SK-N-SH (cell line): ENCODE measurements around the gene PRSS56. TPM values are rescaled to one million over a fixed set of nuclear protein-coding genes. Genes with fewer than 3 reads are reported as not detected.

Source experiments
- CTCF ChIA-PET: fragments of 300-600, 350-600 bp; formaldehyde crosslinking; extraction: SDS; loops from one replicate; lab custom pipeline; 2021; lab: Yijun Ruan, JAX
- POLR2A ChIA-PET: fragments of 350-600 bp; sonication (Branson Sonifier 250); formaldehyde crosslinking; extraction: SDS; loops from one replicate; lab custom pipeline; 2020; ENCODE audit warnings: antibody characterized with exemption, inconsistent platforms; lab: Yijun Ruan, JAX
- DNase-seq: peaks from one replicate; pipeline ENCODE4 v3.0.0; 2012
- H2AFZ ChIP-seq: fragments of 200-600 bp; sonication (generic); 2 replicates; pipeline ENCODE4 v1.8.1; 2016; ENCODE audit warnings: antibody characterized with exemption, mild to moderate bottlenecking, low read depth
- H3F3A ChIP-seq: fragments of 200-600 bp; sonication (generic); replicated peaks from 2 replicates; pipeline ENCODE3; 2016; ENCODE audit warnings: antibody characterized with exemption, mild to moderate bottlenecking; ENCODE audit not compliant: insufficient read depth
- H3K27ac ChIP-seq, 2 experiments: fragments of 200-500 bp in 1 of 2; fragments of 200-600 bp in 1 of 2; sonication (Bioruptor generic) in 1 of 2; sonication (generic), shearing (Covaris generic) in 1 of 2; 2 replicates each; pipeline versions ENCODE4 v1.5.1 to v1.6.1; 2014 to 2016; ENCODE audit warnings: low read depth in 2 of 2, inconsistent platforms in 1 of 2, low read length in 1 of 2, mild to moderate bottlenecking in 1 of 2, mixed read lengths in 1 of 2
- H3K27me3 ChIP-seq: fragments of 200-600 bp; sonication (generic), shearing (Covaris generic); 2 replicates; pipeline ENCODE4 v1.6.1; 2016; ENCODE audit warnings: mixed run types; ENCODE audit not compliant: insufficient read depth
- H3K36me3 ChIP-seq, 2 experiments: fragments of 200-500 bp in 1 of 2; fragments of 200-600 bp in 1 of 2; sonication (Bioruptor generic) in 1 of 2; sonication (generic) in 1 of 2; replicated peaks in 1 of 2; 2 replicates each; pipeline versions ENCODE3 to v1.5.1; 2014 to 2016; ENCODE audit warnings: low read length in 1 of 2, mild to moderate bottlenecking in 1 of 2; ENCODE audit not compliant: insufficient read depth in 2 of 2, control insufficient read depth in 1 of 2
- H3K4me1 ChIP-seq, 2 experiments: fragments of 200-500 bp in 1 of 2; fragments of 200-600 bp in 1 of 2; sonication (Bioruptor generic) in 1 of 2; sonication (generic), shearing (Covaris generic) in 1 of 2; 2 replicates each; pipeline versions ENCODE4 v1.5.1 to v1.6.1; 2014 to 2016; ENCODE audit warnings: low read depth in 1 of 2, low read length in 1 of 2, mixed run types in 1 of 2; ENCODE audit not compliant: insufficient read depth in 2 of 2, control insufficient read depth in 1 of 2
- H3K4me2 ChIP-seq: fragments of 200-600 bp; sonication (generic), shearing (Covaris generic); 2 replicates; pipeline ENCODE4 v1.6.1; 2017; ENCODE audit warnings: mixed run types
- H3K4me3 ChIP-seq, 2 experiments: fragments of 200-500 bp in 1 of 2; fragments of 200-600 bp in 1 of 2; sonication (Bioruptor generic) in 1 of 2; sonication (generic), shearing (Covaris generic) in 1 of 2; 2 replicates each; pipeline versions ENCODE4 v1.5.1 to v1.8.1; 2014 to 2016; ENCODE audit warnings: low read depth in 2 of 2, inconsistent platforms in 1 of 2, low read length in 1 of 2, mild to moderate bottlenecking in 1 of 2, mixed read lengths in 1 of 2, moderate library complexity in 1 of 2
- H3K79me2 ChIP-seq: fragments of 200-600 bp; sonication (generic); 2 replicates; pipeline ENCODE4 v1.8.1; 2017; ENCODE audit warnings: mild to moderate bottlenecking; ENCODE audit not compliant: insufficient read depth
- H3K9ac ChIP-seq: fragments of 200-600 bp; sonication (generic); 2 replicates; pipeline ENCODE4 v1.6.1; 2017; ENCODE audit warnings: mixed run types
- H3K9me2 ChIP-seq: fragments of 200-600 bp; sonication (generic); 2 replicates; pipeline ENCODE4 v1.6.1; 2017; ENCODE audit warnings: mixed run types
- H3K9me3 ChIP-seq: fragments of 200-600 bp; sonication (generic); 2 replicates; pipeline ENCODE4 v1.6.1; 2017; ENCODE audit warnings: mixed run types, mild to moderate bottlenecking, moderate library complexity
- H4K20me1 ChIP-seq: fragments of 200-600 bp; sonication (generic); 2 replicates; pipeline ENCODE4 v1.6.1; 2017; ENCODE audit warnings: mild to moderate bottlenecking, mixed run types; ENCODE audit not compliant: insufficient read depth
- CHD2 ChIP-seq: fragments of 150-350 bp; IDR thresholded peaks from 2 replicates; pipeline ENCODE4 v1.6.1; 2018; ENCODE audit warnings: low read length; ENCODE audit not compliant: partially characterized antibody
- ELF1 ChIP-seq: IDR thresholded peaks from 2 replicates; pipeline ENCODE4 v1.4.0; 2012
- FOSL2 ChIP-seq: IDR thresholded peaks from 2 replicates; pipeline ENCODE4 v1.4.0; 2012; ENCODE audit warnings: low read depth, mild to moderate bottlenecking, moderate library complexity, borderline replicate concordance
- FOXJ3 ChIP-seq: sonication (generic); formaldehyde crosslinking; IDR thresholded peaks from 2 replicates; pipeline ENCODE4 v1.5.1; 2020; ENCODE audit warnings: mild to moderate bottlenecking, missing genetic modification reagents
- GATA2 ChIP-seq: sonication (generic); formaldehyde crosslinking; IDR thresholded peaks from 2 replicates; pipeline ENCODE4 v1.5.0; 2020; ENCODE audit warnings: mild to moderate bottlenecking, missing genetic modification reagents
- MEF2A ChIP-seq: IDR thresholded peaks from 2 replicates; pipeline ENCODE4 v1.4.0; 2012; ENCODE audit warnings: low read depth, borderline replicate concordance
- NFIC ChIP-seq: IDR thresholded peaks from 2 replicates; pipeline ENCODE4 v1.4.0; 2012; ENCODE audit warnings: borderline replicate concordance
- PBX3 ChIP-seq: IDR thresholded peaks from 2 replicates; pipeline ENCODE4; 2012
- RCOR1 ChIP-seq: fragments of 150-350 bp; IDR thresholded peaks from 2 replicates; pipeline ENCODE4 v1.6.1; 2017; ENCODE audit warnings: antibody characterized with exemption, low read length
- RFX5 ChIP-seq: IDR thresholded peaks from 2 replicates; pipeline ENCODE4 v1.6.1; 2012; ENCODE audit warnings: mild to moderate bottlenecking, improper control_type of control experiment, low read length
- TAF1 ChIP-seq: IDR thresholded peaks from 2 replicates; pipeline ENCODE4 v1.6.1; 2012; ENCODE audit warnings: low read depth, mild to moderate bottlenecking, low read length, moderate library complexity, borderline replicate concordance
- TEAD4 ChIP-seq: IDR thresholded peaks from 2 replicates; pipeline ENCODE4 v1.4.0; 2012; ENCODE audit warnings: mild to moderate bottlenecking, borderline replicate concordance; ENCODE audit not compliant: insufficient read depth
- USF1 ChIP-seq: IDR thresholded peaks from 2 replicates; pipeline ENCODE4 v1.4.0; 2012; ENCODE audit warnings: low read depth, borderline replicate concordance
- USF2 ChIP-seq: fragments of 150-350 bp; IDR thresholded peaks from 2 replicates; pipeline ENCODE4 v1.6.1; 2017; ENCODE audit warnings: antibody characterized with exemption, low read length, low read depth, borderline replicate concordance
- WGBS: methylation state at CpG from one replicate; pipeline ENCODE4 v1.1.6; 2017; ENCODE audit warnings: low lambda C conversion rate; 5-methylcytosine and 5-hydroxymethylcytosine counted together
- polyA plus RNA-seq, 3 experiments: library from polyadenylated mRNA; depleted of rRNA; stranded (reverse); fragments of >200 nt; gene quantifications; 2 replicates each; pipeline ENCODE4 v1.2.3, GENCODE V29; 2012
- TF ChIP-seq, protein P1 (sequence below): IDR thresholded peaks from 2 replicates; pipeline ENCODE4 v1.4.0; 2012; ENCODE audit warnings: low read depth
- TF ChIP-seq, protein P2 (sequence below): IDR thresholded peaks from 2 replicates; pipeline ENCODE4 v1.4.0; 2012; ENCODE audit warnings: low read depth, borderline replicate concordance

PRSS56 gene
- polyA plus RNA-seq, 1 of the 3 experiments (the other 2 are of a cell fraction) = not detected

DNA sequence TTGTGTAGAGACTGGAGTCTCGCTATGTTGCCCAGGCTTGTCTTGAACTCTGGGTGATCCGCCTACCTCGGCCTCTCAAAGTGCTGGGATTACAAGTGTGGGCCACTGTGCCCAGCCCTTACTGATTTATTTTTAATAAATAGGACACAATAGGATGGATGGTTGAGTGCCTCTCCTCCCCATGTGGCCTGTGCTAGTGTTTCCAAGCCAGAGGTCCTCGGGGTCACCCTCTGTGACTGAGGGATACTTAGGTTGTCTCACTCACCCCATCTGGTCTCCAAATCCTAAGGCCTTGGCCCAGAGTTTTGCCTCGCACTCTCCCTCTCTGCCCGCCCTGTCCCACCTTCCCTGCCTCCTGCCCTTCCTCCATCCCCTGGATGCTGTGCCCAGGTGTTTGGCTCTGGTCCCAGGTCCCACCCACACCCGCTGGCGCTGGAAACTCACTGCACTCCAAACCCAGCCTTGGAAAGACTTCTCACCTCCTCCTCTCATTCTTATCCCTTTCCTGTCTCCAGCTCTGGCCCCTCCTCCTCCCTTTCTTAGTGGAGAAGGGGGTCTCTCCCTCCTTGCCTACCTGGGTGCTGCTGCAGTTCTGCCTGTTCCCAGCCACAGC, 27.8 kb upstream of the PRSS56 start:
- ChIA-PET CTCF (interaction anchor here (2.9 kb wide), 1 partner anchor 29 kb away, joined by 17 read pairs; no protein-coding TSS in a partner anchor), POLR2A (no interaction called here)
- no peak overlapping the region for H3K27ac ChIP-seq
- no peak overlapping the region for H3K4me3 ChIP-seq
- WGBS = 55% methylated on average over 8 of the region's 8 CpGs
- H4K20me1 ChIP-seq = no peaks in the 10 kb centered on the region
- H3K79me2 ChIP-seq = no peaks in the 10 kb centered on the region
- no peaks in the 10 kb centered on the region for H3K36me3 ChIP-seq
- no peak overlapping the region for H3K9ac ChIP-seq
- H3K9me3 ChIP-seq = no peaks in the 10 kb centered on the region
- H3K4me1 ChIP-seq = peaks cover 0 to 15% of the 10 kb centered on the region in 2 experiments; a peak in 1 of 4 replicates
- TF ChIP-seq TEAD4 (no peak), CHD2 (no peak), MEF2A (no peak), PBX3 (no peak), ELF1 (no peak), USF2 (no peak), TAF1 (no peak)
- TF ChIP-seq, protein P1, sequence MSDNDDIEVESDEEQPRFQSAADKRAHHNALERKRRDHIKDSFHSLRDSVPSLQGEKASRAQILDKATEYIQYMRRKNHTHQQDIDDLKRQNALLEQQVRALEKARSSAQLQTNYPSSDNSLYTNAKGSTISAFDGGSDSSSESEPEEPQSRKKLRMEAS = no peak
- H3F3A ChIP-seq = no peaks in the 10 kb centered on the region
- no peak for DNase-seq
- 0 out of 2 replicates have a peak, but pooled peaks cover 1% of the 10 kb centered on the region for H3K27me3 ChIP-seq
- no peaks in the 10 kb centered on the region for H3K9me2 ChIP-seq
- no peak overlapping the region for H3K4me2 ChIP-seq
- H2AFZ ChIP-seq = no peak overlapping the region

DNA sequence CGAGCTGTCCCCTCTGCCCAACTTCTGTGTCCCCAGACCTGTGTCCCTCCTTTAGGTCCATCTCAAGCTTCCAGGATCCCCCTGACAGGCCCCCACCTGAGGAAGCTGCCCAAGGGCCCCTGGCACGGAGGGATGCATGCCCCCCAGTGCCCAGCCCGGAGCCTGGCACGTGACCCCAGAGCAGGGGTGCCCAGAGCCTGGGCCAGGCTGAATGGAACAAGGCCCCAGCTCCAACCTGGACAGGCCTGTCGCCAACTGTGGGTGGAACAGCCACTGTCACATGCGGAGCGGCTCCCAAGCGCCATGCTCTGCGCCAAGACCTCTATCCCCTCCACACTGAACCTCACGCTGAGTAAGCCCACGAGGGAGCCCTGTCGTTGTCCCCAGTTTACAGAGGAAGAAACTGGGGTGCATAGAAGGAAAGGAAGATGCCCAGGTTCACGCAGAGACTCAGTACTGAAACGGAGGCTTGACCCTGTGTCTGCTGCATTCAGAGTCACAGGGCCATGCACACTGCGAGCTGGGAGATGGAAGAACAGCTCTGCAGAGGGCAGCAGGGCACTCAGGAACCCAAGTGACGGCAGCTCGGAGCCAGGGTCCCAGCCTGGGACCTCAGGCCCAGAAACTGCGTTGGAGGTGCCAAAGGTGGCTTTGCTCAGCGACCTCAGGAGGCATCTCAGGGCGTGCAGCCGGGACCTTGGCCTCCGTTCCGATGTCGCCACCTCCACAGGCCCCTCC, 27.1 kb upstream of the PRSS56 start:
- no peaks in the 10 kb centered on the region for H3K36me3 ChIP-seq
- no peak overlapping the region for H2AFZ ChIP-seq
- peaks cover 0 to 15% of the 10 kb centered on the region in 2 experiments; a peak in 1 of 4 replicates for H3K4me1 ChIP-seq
- no peak overlapping the region for H3K4me2 ChIP-seq
- POLR2A ChIA-PET = no interaction called here
- no peak for TF ChIP-seq USF1
- no peak for TF ChIP-seq RFX5
- TF ChIP-seq FOXJ3 = no peak
- no peak for TF ChIP-seq TAF1
- TF ChIP-seq, protein P2, sequence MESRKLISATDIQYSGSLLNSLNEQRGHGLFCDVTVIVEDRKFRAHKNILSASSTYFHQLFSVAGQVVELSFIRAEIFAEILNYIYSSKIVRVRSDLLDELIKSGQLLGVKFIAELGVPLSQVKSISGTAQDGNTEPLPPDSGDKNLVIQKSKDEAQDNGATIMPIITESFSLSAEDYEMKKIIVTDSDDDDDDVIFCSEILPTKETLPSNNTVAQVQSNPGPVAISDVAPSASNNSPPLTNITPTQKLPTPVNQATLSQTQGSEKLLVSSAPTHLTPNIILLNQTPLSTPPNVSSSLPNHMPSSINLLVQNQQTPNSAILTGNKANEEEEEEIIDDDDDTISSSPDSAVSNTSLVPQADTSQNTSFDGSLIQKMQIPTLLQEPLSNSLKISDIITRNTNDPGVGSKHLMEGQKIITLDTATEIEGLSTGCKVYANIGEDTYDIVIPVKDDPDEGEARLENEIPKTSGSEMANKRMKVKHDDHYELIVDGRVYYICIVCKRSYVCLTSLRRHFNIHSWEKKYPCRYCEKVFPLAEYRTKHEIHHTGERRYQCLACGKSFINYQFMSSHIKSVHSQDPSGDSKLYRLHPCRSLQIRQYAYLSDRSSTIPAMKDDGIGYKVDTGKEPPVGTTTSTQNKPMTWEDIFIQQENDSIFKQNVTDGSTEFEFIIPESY = no peak
- no peak for TF ChIP-seq RCOR1
- no peak for TF ChIP-seq PBX3
- no peak for TF ChIP-seq FOSL2
- no peak for TF ChIP-seq NFIC
- TF ChIP-seq TEAD4 = no peak
- no peak for TF ChIP-seq GATA2 (CRISPR knock-in tag)
- no peaks in the 10 kb centered on the region for H3K9me2 ChIP-seq
- no peaks in the 10 kb centered on the region for H3K79me2 ChIP-seq
- H3F3A ChIP-seq = no peaks in the 10 kb centered on the region
- CTCF ChIA-PET = interaction anchor here (1.9 to 2.9 kb wide), 2 partner anchors 28 to 31 kb away, joined by 6 to 17 read pairs; no protein-coding TSS in a partner anchor
- H3K27ac ChIP-seq = no peak overlapping the region
- no peaks in the 10 kb centered on the region for H4K20me1 ChIP-seq
- WGBS = 60% methylated on average over 13 of the region's 24 CpGs
- H3K9me3 ChIP-seq = no peaks in the 10 kb centered on the region
- H3K4me3 ChIP-seq = no peak overlapping the region
- H3K9ac ChIP-seq = no peak overlapping the region
- H3K27me3 ChIP-seq = no peaks in the 10 kb centered on the region
- DNase-seq = no peak
